Dendritic cell treated with granulocyte-macrophage colony-stimulating factor and Interleukin-4, amounts not matched to agents 40 ng/mL and 50 ng/mL, for 4 days (primary cell): ENCODE measurements around the gene FAM170B.
A peak's percentile ranks its signal among the peaks of the same experiment; 100 is the strongest.

Experiments used
- H3K27ac Mint-ChIP-seq: one replicate; pipeline ENCODE4 v1.8.0; 2022; ENCODE audit warnings: mild to moderate bottlenecking, mixed read lengths
- H3K27me3 Mint-ChIP-seq: one replicate; pipeline ENCODE4 v1.8.0; 2022; ENCODE audit warnings: mild to moderate bottlenecking, mixed read lengths
- H3K36me3 Mint-ChIP-seq: one replicate; pipeline ENCODE4 v1.8.0; 2022; ENCODE audit warnings: low read depth, mixed read lengths
- H3K4me1 Mint-ChIP-seq: one replicate; pipeline ENCODE4 v1.8.0; 2022; ENCODE audit warnings: low read depth, mixed read lengths
- H3K4me3 Mint-ChIP-seq: one replicate; pipeline ENCODE4 v1.8.0; 2022; ENCODE audit warnings: mild to moderate bottlenecking, moderate library complexity, mixed read lengths
- H3K9me3 Mint-ChIP-seq: one replicate; pipeline ENCODE4 v1.8.0; 2022; ENCODE audit warnings: mixed read lengths
- intact Hi-C: fragments of 100-400 bp; cut with micrococcal nuclease; formaldehyde crosslinking; loops from one replicate; pipeline ENCODE4 v1.15.0; 2022

Gene FAM170B

DNA sequence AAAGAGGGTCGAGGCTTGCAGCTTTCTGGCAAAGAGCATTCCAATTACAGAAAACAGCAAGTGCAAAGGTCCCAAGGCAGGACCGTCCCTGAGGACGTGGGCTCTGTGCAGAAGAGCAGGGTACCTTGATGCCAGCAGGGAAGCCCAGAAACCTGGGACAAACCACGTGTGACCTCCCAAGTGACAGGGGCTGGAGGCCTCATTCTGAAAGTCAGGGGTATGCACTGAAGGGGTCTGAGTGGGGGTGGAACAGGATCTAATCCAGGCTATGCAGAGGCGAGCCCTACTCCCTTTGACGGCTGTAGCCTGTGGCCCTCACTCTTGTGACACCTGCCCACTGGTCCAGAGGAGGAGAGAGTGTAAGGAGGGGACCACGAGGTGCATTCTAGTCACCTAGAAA is 31.4 kb upstream of the FAM170B start:
- Mint-ChIP-seq H3K27ac (peak overlapping the region; percentile 15), H3K36me3 (peaks cover 94% of the 10 kb centered on the region), H3K4me1 (peaks cover 88% of the 10 kb centered on the region), H3K4me3 (no peak overlapping the region), H3K27me3 (peaks cover 2% of the 10 kb centered on the region), H3K9me3 (no peaks in the 10 kb centered on the region)
- intact Hi-C loops: loop anchor here (10.0 kb wide), 1 partner anchor 180 kb away; no protein-coding TSS in a partner anchor

DNA sequence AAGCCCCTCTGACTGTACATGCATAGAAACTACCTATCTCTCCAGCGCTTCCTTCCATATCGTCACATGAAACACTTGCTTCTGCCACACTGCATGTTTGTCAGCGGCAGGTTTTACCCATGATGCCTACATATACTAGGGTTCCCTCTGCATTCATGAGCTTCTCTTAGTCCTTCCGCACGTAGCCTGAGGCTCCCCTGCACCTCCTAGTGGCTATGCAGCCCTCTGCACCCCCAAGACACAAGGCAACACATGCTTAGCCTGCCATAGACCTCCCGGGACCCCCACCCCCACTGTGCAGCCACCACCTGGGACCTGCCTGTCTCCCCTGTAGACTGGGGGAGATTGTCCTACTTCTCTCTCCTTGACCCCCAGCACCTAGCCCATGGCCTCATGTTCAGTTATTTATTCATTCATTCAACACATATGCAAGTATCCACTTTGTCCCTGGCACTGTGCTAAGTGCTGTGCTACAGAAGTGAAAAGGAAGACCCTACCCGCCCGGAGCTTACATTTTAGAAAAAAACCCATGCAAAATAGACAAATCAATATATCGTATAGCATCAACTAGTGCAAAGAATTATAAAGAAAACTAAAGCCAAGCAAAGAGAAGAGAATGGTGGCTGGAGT is 30.9 kb upstream of the FAM170B start:
- peaks cover 2% of the 10 kb centered on the region for H3K27me3 Mint-ChIP-seq
- peaks cover 94% of the 10 kb centered on the region for H3K36me3 Mint-ChIP-seq
- no peaks in the 10 kb centered on the region for H3K9me3 Mint-ChIP-seq
- H3K27ac Mint-ChIP-seq: peak overlapping the region; percentile 15
- no peak overlapping the region for H3K4me3 Mint-ChIP-seq
- intact Hi-C loops: loop anchor here (5.0 to 10.0 kb wide), 2 partner anchors 180 to 507 kb away; no protein-coding TSS in a partner anchor
- H3K4me1 Mint-ChIP-seq: peaks cover 83% of the 10 kb centered on the region

DNA sequence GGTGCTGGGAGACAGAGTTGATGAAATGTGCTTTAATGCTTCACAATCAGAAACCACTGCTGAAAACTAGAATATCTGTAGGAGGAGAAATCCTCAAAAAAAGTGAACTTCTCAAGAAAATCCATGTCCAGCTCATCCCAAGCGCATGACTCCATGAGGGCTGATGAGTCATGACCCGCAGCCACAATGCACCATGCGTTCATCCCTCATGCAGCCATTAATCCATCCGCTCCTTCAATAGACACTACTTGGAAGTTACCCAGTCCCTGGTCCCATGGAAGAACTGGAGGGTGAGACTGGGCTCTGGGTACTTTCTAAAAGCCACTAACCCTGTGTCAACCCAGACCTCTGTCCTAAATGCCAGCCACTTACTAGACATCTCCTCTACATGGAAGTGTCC is 29.9 kb upstream of the FAM170B start:
- Mint-ChIP-seq H3K9me3 (no peaks in the 10 kb centered on the region), H3K36me3 (peaks cover 97% of the 10 kb centered on the region), H3K4me3 (no peak overlapping the region), H3K27ac (peak overlapping the region; percentile 15), H3K27me3 (peaks cover 2% of the 10 kb centered on the region), H3K4me1 (peaks cover 73% of the 10 kb centered on the region)
- intact Hi-C loops: loop anchor here (5.0 to 10.0 kb wide), 2 partner anchors 179 to 506 kb away; no protein-coding TSS in a partner anchor

DNA sequence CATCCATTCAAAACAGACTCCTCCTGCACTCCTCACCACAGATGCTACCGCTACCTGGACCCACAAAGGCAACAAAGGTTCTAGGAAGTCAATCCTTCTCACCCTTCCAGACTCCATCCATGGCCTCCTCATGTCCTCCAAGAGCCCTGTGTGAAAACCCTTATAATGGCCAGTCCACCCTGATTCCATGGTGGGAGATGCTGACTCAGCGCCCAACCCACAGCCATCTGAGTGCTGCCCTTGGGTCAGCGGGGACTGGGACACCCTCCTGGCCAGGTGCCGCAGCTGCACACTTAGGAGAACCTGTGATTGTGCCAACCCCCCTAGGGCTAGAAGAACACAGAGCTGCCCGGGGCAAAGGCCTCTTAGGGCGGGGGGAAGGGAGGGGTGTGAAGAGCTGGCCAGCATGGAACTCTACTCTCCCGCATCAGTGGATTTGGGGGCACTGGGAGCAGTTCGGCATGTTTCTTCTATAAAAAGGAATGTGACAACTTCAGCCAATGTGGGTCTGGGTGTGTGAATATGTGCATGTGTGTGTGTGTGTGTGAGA is 29.0 kb upstream of the FAM170B start:
- Mint-ChIP-seq H3K27ac (no peak overlapping the region), H3K4me3 (no peak overlapping the region), H3K4me1 (peaks cover 64% of the 10 kb centered on the region), H3K9me3 (no peaks in the 10 kb centered on the region), H3K36me3 (peaks cover 98% of the 10 kb centered on the region), H3K27me3 (no peaks in the 10 kb centered on the region)
- intact Hi-C loops: loop anchor here (5.0 to 10.0 kb wide), 2 partner anchors 178 to 506 kb away; no protein-coding TSS in a partner anchor

DNA sequence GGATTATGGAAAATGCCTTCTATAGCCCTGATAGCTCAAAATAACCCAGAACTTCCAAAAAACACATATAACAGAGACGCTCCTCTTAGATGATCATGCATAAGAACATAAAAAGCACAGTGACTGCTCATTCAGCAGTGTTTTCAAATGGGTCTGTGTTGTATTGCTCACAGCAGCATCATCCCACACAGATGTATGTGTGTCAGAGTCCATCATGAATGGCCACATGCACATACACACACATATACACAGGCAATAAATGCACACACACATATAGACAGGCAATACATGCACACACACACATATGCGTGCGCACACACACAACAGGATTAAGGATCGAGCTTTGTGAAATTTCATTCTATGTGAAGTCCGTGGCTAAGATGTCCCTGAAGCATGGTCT is 28.2 kb upstream of the FAM170B start:
- Mint-ChIP-seq H3K4me1 (peaks cover 64% of the 10 kb centered on the region), H3K9me3 (no peaks in the 10 kb centered on the region), H3K27ac (no peak overlapping the region), H3K27me3 (no peaks in the 10 kb centered on the region), H3K36me3 (peaks cover 98% of the 10 kb centered on the region), H3K4me3 (no peak overlapping the region)
- intact Hi-C loops: loop anchor here (5.0 to 10.0 kb wide), 2 partner anchors 177 to 505 kb away; no protein-coding TSS in a partner anchor

DNA sequence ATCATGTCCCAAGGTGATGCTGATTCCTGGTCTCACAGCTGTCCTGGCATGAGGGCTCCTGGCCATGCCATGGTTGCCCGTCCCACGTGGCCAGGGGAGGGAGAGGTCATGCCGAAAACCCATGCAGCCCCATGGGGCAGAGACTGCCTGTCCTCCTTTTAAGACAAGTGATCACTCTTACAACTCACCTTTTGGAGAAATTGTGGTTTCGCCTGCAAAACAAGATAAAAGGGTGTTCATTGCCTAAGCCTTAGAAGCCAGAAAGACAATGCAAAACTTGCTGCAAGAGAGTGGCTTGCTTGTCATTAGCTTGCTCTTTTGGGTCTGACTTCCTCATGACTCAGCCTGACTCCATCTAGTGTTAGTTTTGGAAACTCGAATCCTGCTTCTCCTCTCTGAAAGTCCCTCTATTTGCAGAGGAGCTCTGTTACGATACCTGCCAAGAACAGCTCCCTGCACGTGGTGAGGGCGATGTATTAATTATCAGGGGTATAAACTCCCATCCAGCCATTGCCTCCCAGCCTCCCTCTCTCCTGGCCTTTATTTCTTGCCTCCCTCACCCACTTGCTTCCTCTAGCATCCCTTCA is 27.7 kb upstream of the FAM170B start:
- no peak overlapping the region for H3K4me3 Mint-ChIP-seq
- H3K27me3 Mint-ChIP-seq: no peaks in the 10 kb centered on the region
- H3K27ac Mint-ChIP-seq: no peak overlapping the region
- peaks cover 98% of the 10 kb centered on the region for H3K36me3 Mint-ChIP-seq
- no peaks in the 10 kb centered on the region for H3K9me3 Mint-ChIP-seq
- intact Hi-C loops: loop anchor here (5.0 to 10.0 kb wide), 2 partner anchors 177 to 504 kb away; no protein-coding TSS in a partner anchor
- H3K4me1 Mint-ChIP-seq: peaks cover 63% of the 10 kb centered on the region

DNA sequence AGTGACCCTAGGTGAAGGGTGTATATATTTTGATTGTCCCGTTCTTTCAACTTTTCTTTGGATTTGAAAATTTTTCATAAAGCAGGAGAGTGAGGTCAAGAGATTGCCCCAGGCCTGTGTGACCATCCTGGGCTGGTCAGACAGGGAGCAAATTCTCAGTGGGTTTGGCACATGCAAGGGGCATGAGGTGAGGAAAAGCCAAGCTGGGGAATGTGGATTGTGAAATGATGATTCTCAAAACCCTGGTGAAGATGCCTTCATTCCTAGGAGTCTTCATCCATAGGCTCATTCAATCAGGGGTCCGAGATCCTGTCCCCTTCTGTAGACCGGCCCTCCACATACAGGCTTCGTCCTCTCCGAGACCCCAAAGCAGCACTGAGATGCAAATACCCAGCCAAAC is 27.0 kb upstream of the FAM170B start:
- Mint-ChIP-seq H3K4me1 (peaks cover 58% of the 10 kb centered on the region), H3K9me3 (no peaks in the 10 kb centered on the region), H3K27ac (no peak overlapping the region), H3K4me3 (no peak overlapping the region), H3K36me3 (peaks cover 98% of the 10 kb centered on the region), H3K27me3 (no peaks in the 10 kb centered on the region)
- intact Hi-C loops: loop anchor here (5.0 to 10.0 kb wide), 2 partner anchors 176 to 504 kb away; no protein-coding TSS in a partner anchor

DNA sequence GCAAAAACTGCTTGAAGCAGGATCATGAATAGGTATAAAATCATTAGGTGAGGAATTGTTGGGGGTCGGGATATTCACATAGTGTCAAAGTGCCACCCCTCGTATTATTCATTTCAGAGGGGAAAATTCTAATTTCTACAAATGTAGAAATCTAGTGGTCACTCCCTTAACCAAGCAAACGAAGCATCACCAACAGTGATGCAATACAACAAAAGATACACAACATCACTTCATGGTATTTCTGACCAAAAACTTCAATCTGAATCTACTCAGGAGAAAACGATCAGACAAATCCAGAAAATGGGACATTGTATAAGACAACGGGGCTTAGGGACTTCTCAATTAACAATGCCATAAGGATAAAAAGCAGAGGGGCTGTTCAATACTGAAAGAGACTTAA is 26.3 kb upstream of the FAM170B start:
- H3K36me3 Mint-ChIP-seq: peaks cover 98% of the 10 kb centered on the region
- no peak overlapping the region for H3K27ac Mint-ChIP-seq
- intact Hi-C loops: loop anchor here (5.0 to 10.0 kb wide), 2 partner anchors 175 to 503 kb away; no protein-coding TSS in a partner anchor
- no peaks in the 10 kb centered on the region for H3K9me3 Mint-ChIP-seq
- H3K27me3 Mint-ChIP-seq: no peaks in the 10 kb centered on the region
- peaks cover 51% of the 10 kb centered on the region for H3K4me1 Mint-ChIP-seq
- no peak overlapping the region for H3K4me3 Mint-ChIP-seq

DNA sequence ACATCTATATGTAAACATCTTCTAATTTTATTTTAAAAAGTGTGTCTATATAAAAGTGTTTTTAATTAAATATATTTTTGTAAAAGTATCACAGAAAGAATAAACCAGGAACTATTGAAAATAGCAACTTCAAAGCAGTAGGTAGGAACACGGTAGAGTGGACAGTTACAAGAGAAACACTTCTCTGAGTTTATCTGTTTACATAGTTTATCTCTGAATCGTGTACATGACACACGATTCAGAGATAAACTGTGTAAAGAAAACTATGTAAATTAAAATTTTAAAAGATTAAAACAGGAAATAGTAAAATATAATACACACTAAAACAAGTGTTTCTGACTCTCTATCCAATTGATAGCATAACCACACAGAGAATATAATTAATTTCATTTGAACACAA is 25.1 kb upstream of the FAM170B start:
- intact Hi-C loops: no loop called here
- Mint-ChIP-seq H3K4me3 (no peak overlapping the region), H3K27ac (no peak overlapping the region), H3K9me3 (no peaks in the 10 kb centered on the region), H3K4me1 (peaks cover 39% of the 10 kb centered on the region), H3K36me3 (peaks cover 97% of the 10 kb centered on the region), H3K27me3 (no peaks in the 10 kb centered on the region)

DNA sequence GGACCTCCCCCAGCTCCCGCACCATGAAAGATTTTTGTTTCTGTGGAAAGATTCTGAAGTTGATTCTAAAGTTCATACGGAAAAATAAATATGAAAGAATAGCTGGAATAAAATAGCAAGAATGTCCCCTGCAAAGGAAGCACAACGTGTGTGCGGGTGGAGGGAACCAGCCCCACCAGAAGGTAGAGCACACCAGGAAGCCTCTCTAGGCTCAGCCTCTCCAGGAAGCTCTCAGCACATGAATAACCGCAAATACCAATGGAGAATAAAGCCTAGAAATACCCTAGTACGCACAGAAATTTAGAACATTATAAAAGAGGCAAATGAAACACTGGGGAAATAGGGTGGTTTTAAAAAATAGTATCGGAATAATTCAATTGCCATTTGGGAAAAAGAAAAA is 24.6 kb upstream of the FAM170B start:
- H3K4me1 Mint-ChIP-seq: peaks cover 34% of the 10 kb centered on the region
- no peaks in the 10 kb centered on the region for H3K9me3 Mint-ChIP-seq
- no peak overlapping the region for H3K27ac Mint-ChIP-seq
- intact Hi-C loops: no loop called here
- H3K27me3 Mint-ChIP-seq: no peaks in the 10 kb centered on the region
- H3K4me3 Mint-ChIP-seq: no peak overlapping the region
- H3K36me3 Mint-ChIP-seq: peaks cover 91% of the 10 kb centered on the region

DNA sequence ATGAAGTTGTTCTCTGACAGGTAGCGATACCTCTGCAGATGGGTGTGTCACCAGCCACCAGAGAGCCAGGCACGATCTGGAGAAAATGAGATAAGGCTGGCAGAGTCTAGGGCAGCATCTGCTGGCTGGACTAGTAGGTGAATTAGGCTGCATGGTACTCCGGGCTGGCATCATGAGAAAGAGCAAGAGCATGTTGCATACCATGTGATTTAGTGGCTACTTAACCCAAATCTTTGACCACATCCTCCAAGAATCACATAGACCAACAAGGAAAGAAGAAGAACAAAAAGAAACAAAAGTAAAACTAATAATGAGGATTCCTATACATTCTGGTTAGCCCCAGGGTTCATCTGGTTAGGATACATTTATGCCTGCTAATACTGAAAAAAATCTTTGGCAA is 23.4 kb upstream of the FAM170B start:
- H3K4me3 Mint-ChIP-seq: no peak overlapping the region
- intact Hi-C loops: no loop called here
- no peaks in the 10 kb centered on the region for H3K27me3 Mint-ChIP-seq
- no peaks in the 10 kb centered on the region for H3K9me3 Mint-ChIP-seq
- H3K36me3 Mint-ChIP-seq: peaks cover 80% of the 10 kb centered on the region
- H3K27ac Mint-ChIP-seq: no peak overlapping the region
- peaks cover 22% of the 10 kb centered on the region for H3K4me1 Mint-ChIP-seq

DNA sequence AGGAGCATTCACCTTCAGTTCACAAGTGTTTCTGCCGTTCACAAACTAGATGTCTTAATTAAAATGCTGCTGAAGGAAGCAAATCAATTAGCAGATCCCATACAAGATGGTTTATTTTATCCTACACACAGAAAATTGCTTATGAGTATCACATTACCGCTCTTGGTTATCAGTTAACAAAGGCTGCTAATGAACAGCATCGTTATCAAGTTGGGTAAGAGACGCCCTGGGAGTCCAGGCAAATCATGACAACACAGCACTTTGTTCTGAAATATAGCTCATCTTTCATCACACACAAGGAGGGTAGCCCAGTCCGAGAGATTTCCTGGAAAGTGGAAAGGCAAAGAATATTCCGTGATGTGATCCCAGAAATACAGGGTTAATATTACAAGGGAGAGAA is 20.8 kb upstream of the FAM170B start:
- peaks cover 54% of the 10 kb centered on the region for H3K36me3 Mint-ChIP-seq
- H3K9me3 Mint-ChIP-seq: no peaks in the 10 kb centered on the region
- peaks cover 14% of the 10 kb centered on the region for H3K4me1 Mint-ChIP-seq
- intact Hi-C loops: no loop called here
- H3K27ac Mint-ChIP-seq: no peak overlapping the region
- H3K27me3 Mint-ChIP-seq: peaks cover 5% of the 10 kb centered on the region
- H3K4me3 Mint-ChIP-seq: no peak overlapping the region

DNA sequence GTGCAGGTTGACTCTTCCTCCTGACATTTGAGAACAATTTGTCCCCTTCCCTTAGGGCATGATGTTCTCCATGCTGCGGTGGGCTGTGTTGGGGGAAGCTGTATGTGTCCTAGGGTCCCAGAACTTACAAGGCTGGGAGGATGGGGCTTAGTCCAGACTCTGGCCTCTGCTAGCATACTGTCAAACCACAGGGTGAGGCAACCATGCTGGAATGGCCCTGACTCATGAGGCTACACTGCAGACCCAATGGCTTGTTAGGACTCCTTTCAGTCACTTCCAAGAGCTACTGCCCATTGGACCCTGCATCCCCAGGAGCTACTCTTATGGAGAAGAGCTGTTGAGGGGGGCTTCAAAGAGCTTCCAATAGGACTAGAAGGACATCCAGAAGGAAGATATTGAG is 20.1 kb upstream of the FAM170B start:
- peaks cover 48% of the 10 kb centered on the region for H3K36me3 Mint-ChIP-seq
- peaks cover 14% of the 10 kb centered on the region for H3K4me1 Mint-ChIP-seq
- H3K27me3 Mint-ChIP-seq: peaks cover 5% of the 10 kb centered on the region
- intact Hi-C loops: no loop called here
- no peak overlapping the region for H3K4me3 Mint-ChIP-seq
- H3K27ac Mint-ChIP-seq: no peak overlapping the region
- H3K9me3 Mint-ChIP-seq: no peaks in the 10 kb centered on the region

DNA sequence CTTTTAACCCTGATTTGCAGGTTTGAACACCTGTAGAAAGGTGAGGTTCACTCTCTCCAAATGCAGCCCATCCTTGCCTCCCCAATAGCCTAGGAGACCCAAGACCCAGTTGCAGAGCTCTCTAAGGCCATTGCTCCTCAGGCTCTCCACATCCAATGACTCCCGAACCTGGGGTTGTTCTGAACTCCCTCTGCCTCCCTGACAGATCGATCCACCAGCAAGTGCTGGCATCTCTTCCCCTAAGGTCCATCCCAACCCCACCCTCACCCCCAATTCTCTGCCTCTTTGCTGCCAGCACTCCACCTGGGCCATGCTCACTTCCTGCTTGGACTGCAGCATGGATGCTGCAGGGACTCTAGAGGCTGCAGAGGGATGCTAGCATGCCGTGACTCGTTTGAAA is 19.3 kb upstream of the FAM170B start:
- Mint-ChIP-seq H3K9me3 (peaks cover 4% of the 10 kb centered on the region), H3K27ac (no peak overlapping the region), H3K4me3 (no peak overlapping the region), H3K36me3 (peaks cover 41% of the 10 kb centered on the region), H3K4me1 (peaks cover 14% of the 10 kb centered on the region), H3K27me3 (peaks cover 5% of the 10 kb centered on the region)
- intact Hi-C loops: no loop called here
